GM12801 (cell line): Measurements from ENCODE around the gene CDCA7L.

Experiments used
- TF ChIP-seq, protein P1 (sequence below): IDR thresholded peaks from one replicate; pipeline ENCODE4 v1.5.1; 2011; ENCODE audit warnings: control low read depth; ENCODE audit not compliant: insufficient read length; ENCODE audit errors: extremely low read depth

The CDCA7L gene

DNA sequence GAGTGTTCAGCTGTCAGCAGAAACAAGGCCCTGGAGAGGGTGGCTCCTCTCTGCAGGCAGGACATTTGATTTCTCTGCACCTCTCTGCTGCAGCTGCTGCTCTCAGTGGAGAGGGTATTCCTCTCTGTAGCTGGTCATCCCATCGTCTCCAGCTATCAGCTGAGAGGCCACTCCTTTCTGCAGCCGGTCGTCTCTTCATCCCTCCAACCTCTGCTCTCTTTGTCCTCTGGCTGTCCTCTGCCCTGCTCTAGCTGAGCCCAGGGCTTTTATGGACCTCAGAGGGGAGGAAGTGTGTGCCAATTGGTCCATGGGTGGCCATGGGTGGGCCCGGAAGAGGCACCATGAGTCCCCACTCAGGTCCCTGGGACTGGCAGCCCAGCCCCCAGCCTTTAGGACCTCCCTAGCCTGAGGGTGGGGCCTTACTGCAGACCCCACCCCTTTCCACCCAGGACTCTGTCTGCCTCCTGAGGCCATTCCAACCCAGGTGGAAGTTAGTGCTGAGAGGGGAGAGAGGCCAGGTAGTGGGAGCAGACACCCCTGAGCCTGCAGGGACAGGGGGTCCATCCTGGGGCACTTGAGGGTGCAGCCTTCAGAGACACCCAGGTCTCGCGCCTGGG lies 26.2 kb upstream of the CDCA7L start:
- TF ChIP-seq, protein P1, sequence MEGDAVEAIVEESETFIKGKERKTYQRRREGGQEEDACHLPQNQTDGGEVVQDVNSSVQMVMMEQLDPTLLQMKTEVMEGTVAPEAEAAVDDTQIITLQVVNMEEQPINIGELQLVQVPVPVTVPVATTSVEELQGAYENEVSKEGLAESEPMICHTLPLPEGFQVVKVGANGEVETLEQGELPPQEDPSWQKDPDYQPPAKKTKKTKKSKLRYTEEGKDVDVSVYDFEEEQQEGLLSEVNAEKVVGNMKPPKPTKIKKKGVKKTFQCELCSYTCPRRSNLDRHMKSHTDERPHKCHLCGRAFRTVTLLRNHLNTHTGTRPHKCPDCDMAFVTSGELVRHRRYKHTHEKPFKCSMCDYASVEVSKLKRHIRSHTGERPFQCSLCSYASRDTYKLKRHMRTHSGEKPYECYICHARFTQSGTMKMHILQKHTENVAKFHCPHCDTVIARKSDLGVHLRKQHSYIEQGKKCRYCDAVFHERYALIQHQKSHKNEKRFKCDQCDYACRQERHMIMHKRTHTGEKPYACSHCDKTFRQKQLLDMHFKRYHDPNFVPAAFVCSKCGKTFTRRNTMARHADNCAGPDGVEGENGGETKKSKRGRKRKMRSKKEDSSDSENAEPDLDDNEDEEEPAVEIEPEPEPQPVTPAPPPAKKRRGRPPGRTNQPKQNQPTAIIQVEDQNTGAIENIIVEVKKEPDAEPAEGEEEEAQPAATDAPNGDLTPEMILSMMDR, result no peak

DNA sequence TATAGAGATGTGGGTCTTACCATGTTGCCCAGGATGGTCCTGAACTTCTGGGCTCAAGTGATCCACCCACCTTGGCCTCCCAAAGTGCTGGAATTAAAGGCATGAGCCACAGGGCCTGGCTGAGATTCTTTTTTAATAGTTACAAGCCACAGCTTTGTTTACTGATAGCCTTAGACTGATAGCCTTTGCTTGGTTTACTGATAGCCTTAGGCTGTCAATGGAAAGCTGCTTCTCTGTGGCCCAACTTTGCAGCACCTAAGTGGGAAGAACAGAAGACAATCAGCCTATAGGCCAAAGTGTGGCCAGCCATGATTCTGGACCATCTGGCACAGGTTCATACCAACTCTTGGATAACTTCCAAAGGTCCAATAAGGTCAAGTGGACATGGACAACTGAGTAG lies 24.1 kb upstream of the CDCA7L start:
- TF ChIP-seq, protein P1, result no peak

- TF ChIP-seq, protein P1, result no peak
Measured at GRCh38 chr7:21967598-21968003, 21.9 kb upstream of the CDCA7L start.

- TF ChIP-seq, protein P1, result no peak
Measured at GRCh38 chr7:21966271-21966670, 20.6 kb upstream of the CDCA7L start.

DNA sequence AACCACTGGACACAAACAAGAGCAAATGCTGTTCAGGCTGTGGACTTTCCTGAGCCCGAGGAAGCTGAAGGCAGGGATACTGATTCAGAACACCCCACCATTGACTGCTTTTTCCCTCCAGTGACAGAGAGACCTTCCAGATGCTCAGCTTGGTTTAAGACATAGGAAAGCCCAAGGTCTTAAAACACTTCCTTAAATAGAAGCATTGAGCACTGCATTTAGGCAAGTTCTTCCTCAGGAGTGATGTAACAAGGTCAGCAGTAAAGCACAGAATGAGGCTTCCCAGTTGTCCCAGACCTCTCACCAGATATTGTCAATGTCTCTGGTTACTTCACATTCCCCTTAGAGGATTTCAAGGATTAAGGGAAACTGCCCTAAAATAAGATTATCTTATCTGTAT lies 19.6 kb upstream of the CDCA7L start:
- TF ChIP-seq, protein P1, result no peak

GRCh38 chr7:21962677-21963076 lies 17.0 kb upstream of the CDCA7L start:
- TF ChIP-seq, protein P1, result no peak

DNA sequence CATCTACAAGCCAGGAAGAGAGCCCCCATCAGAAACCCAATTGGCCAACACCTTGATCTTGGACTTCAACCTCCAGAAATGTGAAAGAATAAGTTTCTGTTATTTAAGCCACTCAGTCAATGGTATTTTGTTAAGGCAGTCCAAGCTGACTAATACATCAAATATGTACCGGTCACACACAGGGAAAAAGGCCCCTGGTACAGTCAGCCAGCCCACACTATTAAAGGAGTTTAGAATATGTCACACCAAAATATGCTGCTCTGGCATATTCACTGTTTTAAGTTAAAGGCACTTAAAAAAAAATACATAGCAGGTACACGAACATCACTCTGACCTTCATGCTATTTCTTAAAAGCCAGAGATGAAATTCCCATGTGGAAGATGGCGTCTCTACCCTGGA lies 15.2 kb upstream of the CDCA7L start:
- TF ChIP-seq, protein P1, result no peak
